Measurements from ENCODE around the gene DCAF8L1. TPM values are rescaled to one million over a fixed set of nuclear protein-coding genes. Genes with fewer than 3 reads are reported as not detected.
"Not testable (repeated sequence)": the region's sequence is repeated elsewhere in the genome, so short reads cannot be mapped to it uniquely, and the experiment has no call there.

DCAF8L1 gene
- total and polyA plus RNA-seq, 2 donors (not counting 3 experiments of a cell fraction or from before 2014, with no cell fraction given): not detected

DNA sequence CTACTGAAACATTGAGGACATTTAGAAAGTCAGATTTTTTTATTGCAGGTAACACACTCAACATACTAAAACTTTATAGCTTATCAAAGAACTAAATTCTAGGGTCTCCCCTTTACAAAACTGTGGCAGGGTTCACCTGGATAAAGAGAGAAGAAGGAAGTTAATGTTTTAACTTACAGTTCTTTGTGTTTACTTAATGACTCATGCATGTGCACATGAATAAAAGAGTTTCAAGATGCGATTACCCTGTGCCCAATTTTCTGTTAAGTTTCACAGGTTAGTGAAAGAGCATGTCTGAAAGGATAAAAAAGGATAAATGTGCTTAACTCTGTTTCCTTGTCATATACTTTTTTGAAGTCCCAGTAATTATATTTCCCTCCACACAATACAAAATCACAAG is 16.8 kb downstream of the DCAF8L1 start:
- H4K20me1 ChIP-seq (replicated peaks; ENCODE audit: control insufficient read depth, extremely low read depth, insufficient read depth, low read length): no peaks in the 10 kb centered on the region
- peaks cover 14% of the 10 kb centered on the region for H3K4me1 ChIP-seq (ENCODE audit: control insufficient read depth, extremely low read depth, insufficient read depth, low read length)
- POLR2A ChIA-PET: no interaction called here
- DNase-seq (ENCODE audit: low read depth, low spot score): peak; percentile 28
- no peak overlapping the region for H3K27ac ChIP-seq (ENCODE audit: insufficient read depth, low read depth, low read length)
- H3K9me1 ChIP-seq (replicated peaks; ENCODE audit: control insufficient read depth, extremely low read depth, insufficient read depth, low read length): no peaks in the 10 kb centered on the region
- BruUV-seq (replicated peaks): no TSS peak
- H3K9ac ChIP-seq (replicated peaks; ENCODE audit: extremely low read depth, insufficient read depth, low read length): no peak overlapping the region
- no peaks in the 10 kb centered on the region for H3K79me2 ChIP-seq (ENCODE audit: control insufficient read depth, insufficient read depth, low read length)
- no peak overlapping the region for H3K4me3 ChIP-seq (replicated peaks in 1 of 3; ENCODE audit: insufficient read depth in 1 of 3, low read depth in 1 of 3, low read length in 3 of 3)
- TF ChIP-seq POLR2A (IDR thresholded peaks at IDR 0.05; ENCODE audit: low read depth, low read length) (no peak), FOS (IDR thresholded peaks at IDR 0.05; ENCODE audit: borderline replicate concordance, insufficient read depth, low read length) (peak; percentile 63)
- peak; percentile 73 for FAIRE-seq
- H2AFZ ChIP-seq (ENCODE audit: low read depth, low read length): no peak overlapping the region
- H3K4me2 ChIP-seq (ENCODE audit: insufficient read depth, low read length): no peak overlapping the region
- no peaks in the 10 kb centered on the region for H3K27me3 ChIP-seq (ENCODE audit: control insufficient read depth in 2 of 2, insufficient read depth in 2 of 2, low read length in 2 of 2)
- no peaks in the 10 kb centered on the region for H3K36me3 ChIP-seq (ENCODE audit: control insufficient read depth in 2 of 2, extremely low read depth in 1 of 2, insufficient read depth in 2 of 2, low read length in 2 of 2)
- no peaks in the 10 kb centered on the region for H3K9me3 ChIP-seq (replicated peaks; ENCODE audit: control insufficient read depth, insufficient read depth, low read length)
- CTCF ChIA-PET: no interaction called here
- intact Hi-C loops (cut with micrococcal nuclease): no loop called here
- dilution Hi-C loops (cut with MboI; ENCODE audit: extremely low pct_ligation_motif_present, low sequenced_read_pairs): no loop called here

DNA sequence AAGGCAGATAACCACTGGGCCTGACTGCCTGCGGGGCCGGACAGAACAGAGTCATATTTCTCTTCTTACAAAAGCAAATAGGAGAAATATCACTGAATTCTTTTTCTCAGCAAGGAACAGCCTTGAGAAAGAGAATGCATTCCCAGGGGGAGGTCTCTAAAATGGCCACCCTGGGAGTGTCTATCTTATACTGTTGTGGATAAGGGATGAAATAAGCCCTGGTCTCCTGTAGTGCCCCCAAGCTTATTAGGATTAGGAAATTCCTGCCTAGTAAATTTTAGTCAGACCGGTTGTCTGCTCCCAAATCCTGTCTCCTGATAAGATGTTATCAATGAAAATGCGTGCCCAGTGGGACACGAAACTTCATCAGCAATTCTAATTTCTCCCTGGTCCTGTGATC is 20.8 kb downstream of the DCAF8L1 start:
- H3K27ac ChIP-seq (ENCODE audit: insufficient read depth, low read depth, low read length); H3K36me3 ChIP-seq (ENCODE audit: control insufficient read depth in 2 of 2, extremely low read depth in 1 of 2, insufficient read depth in 2 of 2, low read length in 2 of 2); H4K20me1 ChIP-seq (replicated peaks; ENCODE audit: control insufficient read depth, extremely low read depth, insufficient read depth, low read length); H2AFZ ChIP-seq (ENCODE audit: low read depth, low read length); H3K9ac ChIP-seq (replicated peaks; ENCODE audit: extremely low read depth, insufficient read depth, low read length); DNase-seq (ENCODE audit: low read depth, low spot score); POLR2A ChIA-PET; H3K4me3 ChIP-seq (replicated peaks in 1 of 3; ENCODE audit: insufficient read depth in 1 of 3, low read depth in 1 of 3, low read length in 3 of 3); intact Hi-C loops (cut with micrococcal nuclease); H3K4me1 ChIP-seq (ENCODE audit: control insufficient read depth, extremely low read depth, insufficient read depth, low read length); BruUV-seq (replicated peaks); H3K9me3 ChIP-seq (replicated peaks; ENCODE audit: control insufficient read depth, insufficient read depth, low read length); CTCF ChIA-PET; H3K27me3 ChIP-seq (ENCODE audit: control insufficient read depth in 2 of 2, insufficient read depth in 2 of 2, low read length in 2 of 2); H3K4me2 ChIP-seq (ENCODE audit: insufficient read depth, low read length); H3K79me2 ChIP-seq (ENCODE audit: control insufficient read depth, insufficient read depth, low read length); dilution Hi-C loops (cut with MboI; ENCODE audit: extremely low pct_ligation_motif_present, low sequenced_read_pairs); H3K9me1 ChIP-seq (replicated peaks; ENCODE audit: control insufficient read depth, extremely low read depth, insufficient read depth, low read length); FAIRE-seq: not testable (repeated sequence)

DNA sequence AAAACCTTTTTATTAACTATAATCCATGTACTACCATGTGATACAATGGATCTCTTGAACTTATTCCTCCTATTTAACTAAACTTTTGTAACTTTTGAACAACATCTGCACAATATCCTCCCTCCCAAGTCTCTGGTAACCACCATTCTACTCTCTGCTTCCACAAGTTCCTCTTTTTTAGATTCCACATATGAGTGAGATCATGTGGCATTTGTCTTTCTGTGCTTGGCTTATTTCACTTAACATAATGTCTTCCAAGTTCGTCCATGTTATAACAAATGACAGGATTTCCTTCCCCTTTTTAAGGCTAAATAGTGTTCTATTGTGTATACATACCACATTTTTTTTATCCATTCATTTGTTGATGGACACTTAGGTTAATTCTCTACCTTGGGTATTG is 28.1 kb downstream of the DCAF8L1 start:
- Histone ChIP-seq H3K36me3 (ENCODE audit: control insufficient read depth in 2 of 2, extremely low read depth in 1 of 2, insufficient read depth in 2 of 2, low read length in 2 of 2) (no peaks in the 10 kb centered on the region), H3K9ac (replicated peaks; ENCODE audit: extremely low read depth, insufficient read depth, low read length) (no peak overlapping the region), H3K4me3 (replicated peaks in 1 of 3; ENCODE audit: insufficient read depth in 1 of 3, low read depth in 1 of 3, low read length in 3 of 3) (no peak overlapping the region), H3K4me1 (ENCODE audit: control insufficient read depth, extremely low read depth, insufficient read depth, low read length) (no peaks in the 10 kb centered on the region), H3K27me3 (ENCODE audit: control insufficient read depth in 2 of 2, insufficient read depth in 2 of 2, low read length in 2 of 2) (no peaks in the 10 kb centered on the region), H3K79me2 (ENCODE audit: control insufficient read depth, insufficient read depth, low read length) (no peaks in the 10 kb centered on the region), H3K27ac (ENCODE audit: insufficient read depth, low read depth, low read length) (no peak overlapping the region), H3K9me3 (replicated peaks; ENCODE audit: control insufficient read depth, insufficient read depth, low read length) (no peaks in the 10 kb centered on the region), H3K4me2 (ENCODE audit: insufficient read depth, low read length) (no peak overlapping the region), H2AFZ (ENCODE audit: low read depth, low read length) (no peak overlapping the region), H4K20me1 (replicated peaks; ENCODE audit: control insufficient read depth, extremely low read depth, insufficient read depth, low read length) (no peaks in the 10 kb centered on the region), H3K9me1 (replicated peaks; ENCODE audit: control insufficient read depth, extremely low read depth, insufficient read depth, low read length) (no peaks in the 10 kb centered on the region)
- DNase-seq (ENCODE audit: low read depth, low spot score): no peak
- TF ChIP-seq, protein P1, sequence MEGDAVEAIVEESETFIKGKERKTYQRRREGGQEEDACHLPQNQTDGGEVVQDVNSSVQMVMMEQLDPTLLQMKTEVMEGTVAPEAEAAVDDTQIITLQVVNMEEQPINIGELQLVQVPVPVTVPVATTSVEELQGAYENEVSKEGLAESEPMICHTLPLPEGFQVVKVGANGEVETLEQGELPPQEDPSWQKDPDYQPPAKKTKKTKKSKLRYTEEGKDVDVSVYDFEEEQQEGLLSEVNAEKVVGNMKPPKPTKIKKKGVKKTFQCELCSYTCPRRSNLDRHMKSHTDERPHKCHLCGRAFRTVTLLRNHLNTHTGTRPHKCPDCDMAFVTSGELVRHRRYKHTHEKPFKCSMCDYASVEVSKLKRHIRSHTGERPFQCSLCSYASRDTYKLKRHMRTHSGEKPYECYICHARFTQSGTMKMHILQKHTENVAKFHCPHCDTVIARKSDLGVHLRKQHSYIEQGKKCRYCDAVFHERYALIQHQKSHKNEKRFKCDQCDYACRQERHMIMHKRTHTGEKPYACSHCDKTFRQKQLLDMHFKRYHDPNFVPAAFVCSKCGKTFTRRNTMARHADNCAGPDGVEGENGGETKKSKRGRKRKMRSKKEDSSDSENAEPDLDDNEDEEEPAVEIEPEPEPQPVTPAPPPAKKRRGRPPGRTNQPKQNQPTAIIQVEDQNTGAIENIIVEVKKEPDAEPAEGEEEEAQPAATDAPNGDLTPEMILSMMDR (IDR thresholded peaks at IDR 0.05; ENCODE audit: extremely low read depth in 1 of 2, insufficient read depth in 1 of 2, low read depth in 1 of 2, low read length in 2 of 2): no peak
- TF ChIP-seq, protein P2, sequence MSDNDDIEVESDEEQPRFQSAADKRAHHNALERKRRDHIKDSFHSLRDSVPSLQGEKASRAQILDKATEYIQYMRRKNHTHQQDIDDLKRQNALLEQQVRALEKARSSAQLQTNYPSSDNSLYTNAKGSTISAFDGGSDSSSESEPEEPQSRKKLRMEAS (IDR thresholded peaks at IDR 0.05; ENCODE audit: insufficient read depth, insufficient read length): no peak
- TF ChIP-seq POLR2A (IDR thresholded peaks at IDR 0.05; ENCODE audit: low read depth, low read length) (no peak), JUN (IDR thresholded peaks at IDR 0.05; ENCODE audit: borderline replicate concordance, insufficient read depth, insufficient read length, low read depth) (no peak), GATA2 (IDR thresholded peaks at IDR 0.05; ENCODE audit: insufficient read depth, insufficient read length, low read depth, low read length) (no peak)
- intact Hi-C loops (cut with micrococcal nuclease) (no loop called here), dilution Hi-C loops (cut with MboI; ENCODE audit: extremely low pct_ligation_motif_present, low sequenced_read_pairs) (no loop called here)
- no TSS peak for BruUV-seq (replicated peaks)
- FAIRE-seq: no peak
- CTCF ChIA-PET: no interaction called here
- POLR2A ChIA-PET: no interaction called here
